Gastrocnemius medialis (tissue), 4 donors: ENCODE results near the gene ENDOD1.

Experiments used
- CTCF ChIP-seq, 5 experiments: fragments of 450-650 bp in 3 of 5; fragments of 200-600 bp in 2 of 5; sonication (generic) in 2 of 5; IDR thresholded peaks in 4 of 5; conservative IDR thresholded peaks in 1 of 5; 1 replicate in 4 of 5; 2 replicates in 1 of 5; pipeline ENCODE4 v1.5.1; 2016 to 2019; ENCODE audit warnings: antibody characterized with exemption in 5 of 5, mild to moderate bottlenecking in 3 of 5, moderate library complexity in 3 of 5
- POLR2A ChIP-seq, 2 donors: fragments of 450-650 bp; IDR thresholded peaks; one replicate each; pipeline ENCODE4 v1.6.1; 2017; ENCODE audit warnings: antibody characterized with exemption in 2 of 2, mild to moderate bottlenecking in 2 of 2, moderate library complexity in 2 of 2

GRCh38 chr11:95054356-95054755, 35.3 kb upstream of the ENDOD1 start:
- TF ChIP-seq POLR2A (IDR thresholded peaks at IDR 0.05) (no peak), CTCF (IDR thresholded peaks at IDR 0.05 in 4 of 5, conservative IDR thresholded peaks at IDR 0.05 in 1 of 5) (no peak)
